Hepatocyte (in vitro differentiated cells): ENCODE measurements around the gene C19orf85.

Source experiments
- EZH2 ChIP-seq: fragments of 200-600 bp; sonication (generic); IDR thresholded peaks from 2 replicates; pipeline ENCODE4 v1.6.1; 2016; ENCODE audit warnings: antibody characterized with exemption, mild to moderate bottlenecking, borderline replicate concordance
- EZH2phosphoT487 ChIP-seq: fragments of 200-600 bp; sonication (generic); IDR thresholded peaks from one replicate; pipeline ENCODE4 v1.6.1; 2018; ENCODE audit warnings: antibody characterized with exemption, mild to moderate bottlenecking, low read depth, moderate library complexity; ENCODE audit not compliant: unreplicated experiment, severe bottlenecking
- TF ChIP-seq, protein P1 (sequence below): fragments of 200-600 bp; sonication (generic); IDR thresholded peaks from 2 replicates; pipeline ENCODE4 v1.5.1; 2016; ENCODE audit warnings: antibody characterized with exemption, mild to moderate bottlenecking; ENCODE audit not compliant: poor library complexity

- TF ChIP-seq, protein P1, sequence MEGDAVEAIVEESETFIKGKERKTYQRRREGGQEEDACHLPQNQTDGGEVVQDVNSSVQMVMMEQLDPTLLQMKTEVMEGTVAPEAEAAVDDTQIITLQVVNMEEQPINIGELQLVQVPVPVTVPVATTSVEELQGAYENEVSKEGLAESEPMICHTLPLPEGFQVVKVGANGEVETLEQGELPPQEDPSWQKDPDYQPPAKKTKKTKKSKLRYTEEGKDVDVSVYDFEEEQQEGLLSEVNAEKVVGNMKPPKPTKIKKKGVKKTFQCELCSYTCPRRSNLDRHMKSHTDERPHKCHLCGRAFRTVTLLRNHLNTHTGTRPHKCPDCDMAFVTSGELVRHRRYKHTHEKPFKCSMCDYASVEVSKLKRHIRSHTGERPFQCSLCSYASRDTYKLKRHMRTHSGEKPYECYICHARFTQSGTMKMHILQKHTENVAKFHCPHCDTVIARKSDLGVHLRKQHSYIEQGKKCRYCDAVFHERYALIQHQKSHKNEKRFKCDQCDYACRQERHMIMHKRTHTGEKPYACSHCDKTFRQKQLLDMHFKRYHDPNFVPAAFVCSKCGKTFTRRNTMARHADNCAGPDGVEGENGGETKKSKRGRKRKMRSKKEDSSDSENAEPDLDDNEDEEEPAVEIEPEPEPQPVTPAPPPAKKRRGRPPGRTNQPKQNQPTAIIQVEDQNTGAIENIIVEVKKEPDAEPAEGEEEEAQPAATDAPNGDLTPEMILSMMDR: no peak
- TF ChIP-seq EZH2: no peak
- TF ChIP-seq EZH2phosphoT487: no peak
Measured at GRCh38 chr19:55465460-55466240, 1.1 kb upstream of the C19orf85 start.
